ENCODE results near the gene RGS7. TPM values are rescaled to one million over a fixed set of nuclear protein-coding genes. Genes with fewer than 3 reads are reported as not detected.

RGS7 gene
- total RNA-seq, 1 experiment from 2014 or later: 1.0 TPM

DNA sequence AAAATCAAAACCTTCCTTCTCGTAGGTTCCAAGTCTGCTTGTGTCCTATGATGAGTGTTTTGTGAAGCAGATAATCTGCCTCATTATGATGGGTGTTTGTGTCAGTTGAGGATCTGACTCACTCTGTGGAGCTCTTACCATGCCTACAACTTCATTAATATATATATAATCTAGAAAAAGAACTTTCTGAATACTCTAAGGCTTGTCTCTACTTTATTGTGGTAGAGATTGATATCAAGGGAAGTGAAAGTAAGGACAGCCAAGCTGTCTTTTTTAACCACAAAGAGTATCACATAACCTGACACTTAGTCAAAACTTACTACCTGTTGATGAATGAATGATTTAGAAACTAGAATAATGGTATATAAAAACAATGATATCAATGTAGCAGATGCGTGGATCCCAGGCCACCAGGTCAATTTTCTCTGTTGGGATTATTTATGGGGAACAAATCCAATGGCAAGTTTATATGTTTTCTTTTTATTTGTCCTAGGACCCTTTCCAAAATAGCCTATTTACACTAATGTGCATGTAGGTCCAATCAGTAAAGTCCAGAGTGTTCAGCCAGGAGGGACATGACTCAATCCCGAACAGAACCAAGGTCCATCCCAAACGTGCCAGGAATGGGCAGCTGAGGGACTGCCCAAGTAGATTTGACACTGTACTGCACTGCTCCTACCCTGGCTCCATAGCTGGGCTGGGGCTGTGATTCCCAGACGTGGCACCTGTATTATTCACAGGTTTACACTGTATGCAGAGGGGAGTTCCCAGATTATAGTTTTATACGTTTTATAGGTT lies 562.8 kb downstream of the RGS7 start:
- no peak for TF ChIP-seq CTCF (IDR thresholded peaks at IDR 0.05; ENCODE audit: unreplicated experiment)
- Mint-ChIP-seq H3K9me3 (ENCODE audit: low read depth, unreplicated experiment) (no peaks in the 10 kb centered on the region), H3K27me3 (ENCODE audit: unreplicated experiment) (no peaks in the 10 kb centered on the region), H3K4me1 (ENCODE audit: low read depth, unreplicated experiment) (peaks cover 15% of the 10 kb centered on the region), H3K4me3 (ENCODE audit: low read depth, unreplicated experiment) (no peak overlapping the region), H3K36me3 (ENCODE audit: insufficient read depth, unreplicated experiment) (no peaks in the 10 kb centered on the region), H3K27ac (ENCODE audit: unreplicated experiment) (no peak overlapping the region)
- no TSS peak for BruUV-seq (replicated peaks)
- CTCF ChIA-PET: no interaction called here
- intact Hi-C loops (cut with micrococcal nuclease; ENCODE audit: unreplicated experiment): no loop called here
- no peak for DNase-seq

DNA sequence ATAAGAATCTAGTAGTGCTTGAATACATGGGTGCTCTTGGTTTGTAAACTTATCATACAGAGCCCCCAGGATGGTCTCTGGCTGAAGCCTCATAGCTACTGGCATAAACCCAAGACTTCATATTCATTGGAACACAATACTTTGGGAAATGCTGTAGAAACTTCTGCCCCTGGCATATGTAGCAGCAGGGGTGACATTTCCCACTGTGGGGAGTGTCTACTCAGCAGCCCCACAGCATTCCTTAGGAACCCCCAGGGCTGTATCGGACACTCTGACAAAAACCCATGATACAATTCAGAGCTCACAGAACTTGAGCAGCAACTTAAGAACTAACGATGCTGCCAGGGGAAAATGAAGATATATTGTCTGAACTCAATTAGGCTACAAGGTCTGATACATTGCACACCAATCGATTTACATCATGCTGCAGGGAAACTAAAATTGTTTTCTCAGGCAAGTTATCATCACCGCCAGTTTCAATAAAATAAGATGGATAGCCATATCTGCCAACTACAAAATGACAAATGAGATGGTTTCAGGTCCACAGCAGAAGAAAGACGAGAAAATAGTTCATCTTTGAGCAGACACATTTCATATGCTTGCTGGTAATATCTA lies 564.0 kb downstream of the RGS7 start:
- BruUV-seq (replicated peaks): no TSS peak
- intact Hi-C loops (cut with micrococcal nuclease; ENCODE audit: unreplicated experiment): no loop called here
- no peak for DNase-seq

GRCh38 chr1:240790856-240791255 lies 566.1 kb downstream of the RGS7 start:
- peaks cover 2% of the 10 kb centered on the region for H3K4me1 Mint-ChIP-seq (ENCODE audit: low read depth, unreplicated experiment)
- no peaks in the 10 kb centered on the region for H3K9me3 Mint-ChIP-seq (ENCODE audit: low read depth, unreplicated experiment)
- intact Hi-C loops (cut with micrococcal nuclease; ENCODE audit: unreplicated experiment): no loop called here
- no peak for DNase-seq
- no TSS peak for BruUV-seq (replicated peaks)
- TF ChIP-seq CTCF (IDR thresholded peaks at IDR 0.05; ENCODE audit: unreplicated experiment): no peak
- H3K4me3 Mint-ChIP-seq (ENCODE audit: low read depth, unreplicated experiment): no peak overlapping the region
- H3K36me3 Mint-ChIP-seq (ENCODE audit: insufficient read depth, unreplicated experiment): no peaks in the 10 kb centered on the region
- H3K27ac Mint-ChIP-seq (ENCODE audit: unreplicated experiment): no peak overlapping the region
- no peaks in the 10 kb centered on the region for H3K27me3 Mint-ChIP-seq (ENCODE audit: unreplicated experiment)
- CTCF ChIA-PET: no interaction called here

More for the DNA sequence above, 564.0 kb downstream of the RGS7 start:
- Mint-ChIP-seq H3K4me1 (ENCODE audit: low read depth, unreplicated experiment) (peaks cover 15% of the 10 kb centered on the region), H3K4me3 (ENCODE audit: low read depth, unreplicated experiment) (no peak overlapping the region), H3K27ac (ENCODE audit: unreplicated experiment) (no peak overlapping the region), H3K9me3 (ENCODE audit: low read depth, unreplicated experiment) (no peaks in the 10 kb centered on the region), H3K27me3 (ENCODE audit: unreplicated experiment) (no peaks in the 10 kb centered on the region), H3K36me3 (ENCODE audit: insufficient read depth, unreplicated experiment) (no peaks in the 10 kb centered on the region)
- TF ChIP-seq CTCF (IDR thresholded peaks at IDR 0.05; ENCODE audit: unreplicated experiment): no peak
- CTCF ChIA-PET: interaction anchor here (1.1 kb wide), 1 partner anchor 31 kb away, joined by 3 read pairs; no protein-coding TSS in a partner anchor

DNA sequence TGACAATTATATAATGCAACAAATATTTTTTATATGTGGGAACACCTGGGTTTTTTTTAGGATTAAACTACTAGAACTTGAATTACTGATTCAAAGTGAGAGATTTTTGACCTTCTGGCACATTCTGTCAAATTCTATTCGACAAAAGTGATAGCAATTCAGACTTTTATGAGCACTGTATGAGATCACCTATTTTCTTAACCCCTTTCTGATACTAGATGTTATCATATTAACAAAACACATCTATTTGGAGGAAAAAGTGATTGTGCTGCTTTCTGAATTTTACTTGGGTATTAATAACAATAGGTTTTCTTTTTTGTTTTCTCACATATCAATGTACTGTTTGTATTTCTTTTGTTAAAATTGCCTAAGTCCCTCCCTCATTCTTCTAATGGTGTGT lies 570.1 kb downstream of the RGS7 start:
- H3K27ac Mint-ChIP-seq (ENCODE audit: unreplicated experiment): no peak overlapping the region

More for the DNA sequence above, 570.1 kb downstream of the RGS7 start:
- Mint-ChIP-seq H3K36me3 (ENCODE audit: insufficient read depth, unreplicated experiment) (peaks cover 13% of the 10 kb centered on the region), H3K4me1 (ENCODE audit: low read depth, unreplicated experiment) (peaks cover 29% of the 10 kb centered on the region), H3K4me3 (ENCODE audit: low read depth, unreplicated experiment) (no peak overlapping the region), H3K9me3 (ENCODE audit: low read depth, unreplicated experiment) (no peaks in the 10 kb centered on the region), H3K27me3 (ENCODE audit: unreplicated experiment) (no peaks in the 10 kb centered on the region)
- BruUV-seq (replicated peaks): no TSS peak
- CTCF ChIA-PET: interaction anchor here (0.6 kb wide), 1 partner anchor 1466 kb away, joined by 4 read pairs; no protein-coding TSS in a partner anchor
- no peak for DNase-seq
- intact Hi-C loops (cut with micrococcal nuclease; ENCODE audit: unreplicated experiment): loop anchor here (2.0 kb wide), 1 partner anchor 22 kb away; no protein-coding TSS in a partner anchor
- TF ChIP-seq CTCF (IDR thresholded peaks at IDR 0.05; ENCODE audit: unreplicated experiment): no peak

All from Calu3 (cell line).